NCI-H446 treated with DMSO at 0.1 percent for 48 hours (cell line): ENCODE results near the gene EFNA2.
"Not testable (repeated sequence)": the region's sequence is repeated elsewhere in the genome, so short reads cannot be mapped to it uniquely, and the experiment has no call there.

Experiments used
- DNase-seq: peaks from one replicate; lab custom pipeline; 2025; lab: John Stamatoyannopoulos, UW

EFNA2 gene

GRCh38 chr19:1298235-1298634 lies 12.6 kb downstream of the EFNA2 start:
- DNase-seq, result no peak

GRCh38 chr19:1299801-1300200 lies 14.1 kb downstream of the EFNA2 start:
- DNase-seq, result no peak

GRCh38 chr19:1300744-1301490 lies 15.2 kb downstream of the EFNA2 start:
- no peak for DNase-seq

GRCh38 chr19:1302533-1303239 lies 17.0 kb downstream of the EFNA2 start:
- no peak for DNase-seq

GRCh38 chr19:1304197-1304924 lies 18.7 kb downstream of the EFNA2 start:
- no peak for DNase-seq

- DNase-seq, result not testable (repeated sequence)
Measured at GRCh38 chr19:1305354-1305753, 19.7 kb downstream of the EFNA2 start.

GRCh38 chr19:1307320-1307719 lies 21.6 kb downstream of the EFNA2 start:
- DNase-seq, result no peak

- no peak for DNase-seq
Measured at GRCh38 chr19:1307755-1308303, 22.2 kb downstream of the EFNA2 start.

- no peak for DNase-seq
Measured at GRCh38 chr19:1308718-1309117, 23.0 kb downstream of the EFNA2 start.

GRCh38 chr19:1309977-1310852 lies 24.5 kb downstream of the EFNA2 start:
- no peak for DNase-seq

- DNase-seq, result no peak
Measured at GRCh38 chr19:1310853-1311180, 25.1 kb downstream of the EFNA2 start.

- DNase-seq, result no peak
Measured at GRCh38 chr19:1311543-1312091, 25.9 kb downstream of the EFNA2 start.

- no peak for DNase-seq
Measured at GRCh38 chr19:1312767-1313694, 27.4 kb downstream of the EFNA2 start.

- no peak for DNase-seq
Measured at GRCh38 chr19:1313695-1314613, 28.3 kb downstream of the EFNA2 start.

GRCh38 chr19:1315470-1316166 lies 29.9 kb downstream of the EFNA2 start:
- no peak for DNase-seq

GRCh38 chr19:1316466-1316865 lies 30.8 kb downstream of the EFNA2 start:
- no peak for DNase-seq

- no peak for DNase-seq
Measured at GRCh38 chr19:1317274-1318003, 31.8 kb downstream of the EFNA2 start.
